Activated CD8-positive, alpha-beta memory T cell treated with anti-CD3 and anti-CD28 coated beads, Interleukin-2, amount 50 U/mL, for 24 hours (primary cell): ENCODE measurements around the gene GOLGA6D.
"Not testable (repeated sequence)": the region's sequence is repeated elsewhere in the genome, so short reads cannot be mapped to it uniquely, and the experiment has no call there.

Source experiments
- DNase-seq: peaks from one replicate; pipeline ENCODE4 v3.0.0-alpha.2; 2020; ENCODE audit errors: extremely low read depth

Gene GOLGA6D

DNA sequence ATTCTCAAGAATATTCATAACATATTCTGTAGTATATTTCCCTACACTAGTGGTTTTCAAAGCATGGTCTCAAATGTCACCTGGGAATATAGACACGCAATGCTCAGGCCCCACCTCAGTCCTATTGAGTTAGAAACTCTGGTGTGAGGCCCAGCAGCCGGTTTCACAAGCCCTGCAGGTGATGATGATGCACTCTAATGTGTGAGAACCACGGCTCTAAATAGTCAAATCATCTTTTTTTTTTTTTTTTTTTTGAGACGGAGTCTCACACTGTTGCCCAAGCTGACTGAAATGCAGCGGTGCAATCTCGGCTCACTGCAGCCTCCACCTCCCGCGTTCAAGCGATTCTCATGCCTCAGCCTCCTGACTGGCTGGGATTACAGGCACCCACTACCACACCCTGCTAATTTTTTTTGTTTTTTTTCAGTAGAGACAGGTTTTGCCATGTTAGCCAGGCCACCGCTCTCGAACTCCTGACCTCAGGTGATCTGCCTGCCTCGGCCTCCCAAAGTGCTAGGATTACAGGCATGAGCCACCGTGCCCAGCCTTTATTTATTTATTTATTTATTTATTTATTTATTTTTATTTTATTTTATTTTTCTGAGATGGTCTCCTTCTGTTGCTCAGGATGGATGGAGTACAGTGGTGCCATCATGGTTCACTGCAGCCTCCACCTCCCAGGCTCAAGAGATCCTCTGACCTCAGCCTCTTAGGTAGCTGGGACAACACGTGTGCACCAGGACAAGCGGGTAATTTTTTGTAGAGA lies 51.2 kb downstream of the GOLGA6D start:
- not testable (repeated sequence) for DNase-seq

DNA sequence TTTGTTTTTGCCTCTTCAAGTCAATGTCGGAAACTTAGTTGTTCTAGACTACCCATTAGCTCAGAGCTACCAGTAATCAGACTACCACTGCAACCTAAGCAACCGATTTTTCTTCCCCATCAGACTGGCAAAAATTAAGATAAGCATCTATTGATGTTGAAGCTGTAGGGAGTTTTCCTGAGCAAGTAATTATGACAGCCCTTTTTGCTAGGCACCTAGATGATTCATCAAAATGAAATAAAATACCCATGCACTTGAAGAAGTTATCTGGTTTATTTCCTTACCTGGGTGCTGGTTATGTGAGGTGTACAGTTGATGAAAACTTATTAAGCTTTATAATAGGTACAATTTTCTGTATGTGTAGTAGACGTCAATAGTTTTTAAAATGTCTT lies 52.7 kb downstream of the GOLGA6D start:
- DNase-seq = no peak

DNA sequence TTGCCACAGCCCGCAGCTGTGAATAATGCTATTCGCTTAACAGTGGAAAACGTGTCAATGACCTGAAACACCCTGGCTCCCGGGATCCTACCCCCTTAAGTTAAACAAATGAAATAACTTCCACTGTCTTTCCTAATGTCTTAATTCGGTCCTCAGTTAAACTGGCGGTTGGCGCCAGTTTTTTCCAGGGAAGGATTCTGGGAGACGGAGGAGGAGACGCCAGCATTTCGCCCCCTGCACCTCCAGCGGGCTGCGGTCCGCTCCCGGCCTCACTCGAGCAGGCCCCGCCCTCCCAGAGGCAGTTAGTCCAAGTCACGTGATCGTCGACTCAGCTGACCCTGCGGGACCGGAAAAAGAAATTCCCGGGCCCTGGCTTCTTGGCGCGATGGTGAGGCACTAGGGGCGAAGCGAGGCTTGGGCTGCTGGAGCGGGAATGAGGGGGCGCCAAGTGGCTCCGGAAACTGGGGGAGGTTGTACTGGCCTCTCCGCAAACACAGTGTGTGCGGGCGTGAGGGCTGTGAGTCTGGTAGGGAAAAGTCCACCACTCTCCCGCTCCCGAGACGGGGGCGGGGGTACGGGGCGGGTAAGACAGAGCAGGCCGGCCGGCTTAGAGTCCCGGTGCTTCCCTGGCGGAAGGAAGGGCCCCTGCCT lies 53.2 kb downstream of the GOLGA6D start, which contains the start of gene COMMD4:
COMMD4 (plus strand) TSS at position 359 of the 651 bp plus-strand sequence; CDS start at position 386, 27 bp downstream.
- DNase-seq = peak; percentile 75

DNA sequence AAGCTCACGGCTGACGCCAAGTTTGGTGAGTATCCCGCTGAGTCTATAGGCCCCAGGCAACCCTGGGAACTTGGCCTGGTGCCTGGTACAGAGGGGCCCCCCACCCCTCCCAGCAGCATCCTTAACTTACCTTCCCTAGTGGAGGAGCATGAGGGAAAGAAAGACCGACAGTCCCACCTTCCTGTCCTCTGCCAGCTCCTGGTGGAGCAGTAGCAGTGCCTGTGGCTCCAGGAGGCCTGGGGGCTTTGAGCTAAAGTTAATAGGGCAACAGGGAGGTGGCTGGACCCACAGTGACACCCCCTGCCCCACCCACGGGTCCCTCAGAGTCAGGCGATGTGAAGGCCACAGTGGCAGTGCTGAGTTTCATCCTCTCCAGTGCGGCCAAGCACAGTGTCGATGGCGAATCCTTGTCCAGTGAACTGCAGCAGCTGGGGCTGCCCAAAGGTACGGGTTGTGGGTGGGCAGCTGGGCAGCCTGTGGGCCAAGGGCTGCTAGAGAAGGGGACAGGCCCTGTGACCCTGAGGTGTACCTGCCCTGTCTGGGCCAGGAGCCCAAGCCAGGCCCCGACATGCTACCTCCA lies 56.1 kb downstream of the GOLGA6D start:
- no peak for DNase-seq

DNA sequence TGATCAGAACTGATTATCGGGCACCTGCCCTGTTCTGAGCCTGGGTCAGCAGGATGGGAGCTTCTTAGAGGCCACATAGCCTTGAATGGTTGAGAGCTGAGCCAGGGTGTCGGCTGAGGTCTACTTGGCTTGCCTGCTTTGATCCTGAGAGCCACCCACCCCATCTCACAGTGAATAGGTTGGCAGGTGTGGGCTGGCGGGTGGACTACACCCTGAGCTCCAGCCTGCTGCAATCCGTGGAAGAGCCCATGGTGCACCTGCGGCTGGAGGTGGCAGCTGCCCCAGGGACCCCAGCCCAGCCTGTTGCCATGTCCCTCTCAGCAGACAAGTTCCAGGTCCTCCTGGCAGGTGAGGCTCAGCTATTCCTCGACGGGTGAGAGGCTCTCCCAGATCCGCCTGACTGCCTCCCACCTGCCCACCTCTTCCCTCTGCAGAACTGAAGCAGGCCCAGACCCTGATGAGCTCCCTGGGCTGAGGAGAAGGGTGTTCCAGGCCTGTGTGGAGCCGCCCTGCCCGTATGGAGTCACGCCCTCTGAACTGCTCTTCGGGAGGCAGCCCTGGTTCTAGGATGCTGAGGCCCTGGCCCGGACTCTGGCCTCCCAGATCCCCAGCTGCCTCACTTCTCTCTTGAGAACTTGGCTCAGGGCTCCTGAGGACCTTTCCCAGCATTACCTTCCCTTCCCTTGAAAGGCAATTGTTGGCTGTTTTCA lies 57.1 kb downstream of the GOLGA6D start:
- DNase-seq = no peak

DNA sequence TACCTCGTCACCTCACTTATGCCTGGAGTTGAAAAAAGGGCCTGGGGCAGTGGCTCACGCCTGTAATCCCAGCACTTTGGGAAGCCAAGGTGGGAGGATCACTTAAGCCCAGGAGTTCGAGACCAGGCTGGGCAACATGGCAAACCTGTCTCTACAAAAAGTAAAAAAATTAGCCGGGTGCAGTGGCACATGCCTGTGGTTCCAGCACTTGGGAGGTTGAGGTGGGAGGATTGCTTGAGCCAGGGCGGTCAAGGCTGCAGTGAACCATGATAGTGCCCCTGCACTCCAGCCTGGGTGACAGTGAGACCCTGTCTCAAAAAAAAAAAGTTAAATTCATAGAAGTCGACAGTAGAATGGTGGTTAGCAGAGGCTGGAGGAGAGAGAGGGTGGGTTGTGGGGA lies 59.6 kb downstream of the GOLGA6D start:
- DNase-seq = no peak

DNA sequence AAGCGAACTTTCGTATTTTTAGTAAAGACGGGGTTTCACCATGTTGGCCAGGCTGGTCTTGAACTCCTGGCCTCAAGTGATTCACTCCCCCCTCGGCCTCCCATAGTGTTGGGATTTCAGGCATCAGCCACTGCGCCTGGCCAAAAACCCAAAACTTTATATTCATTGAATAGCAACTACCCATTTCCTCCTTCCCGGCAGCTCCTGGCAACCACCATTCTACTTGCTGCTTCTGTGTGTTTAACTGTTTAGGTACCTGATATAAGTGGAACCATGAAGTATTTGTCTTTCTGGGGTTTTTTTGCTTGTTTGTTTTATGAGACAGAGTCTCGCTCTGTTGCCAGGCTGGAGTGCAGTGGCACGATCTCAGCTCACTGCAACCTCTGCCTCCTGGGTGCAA lies 61.3 kb downstream of the GOLGA6D start:
- not testable (repeated sequence) for DNase-seq
